ENCODE measurements around the gene PARVB.

The PARVB gene

GRCh38 chr22:44126807-44127206, 102.7 kb downstream of the PARVB start:
- H3K4me3 ChIP-seq (ENCODE audit: low read depth, low read length) = no peak overlapping the region
- ChIA-PET POLR2A (no interaction called here), CTCF (no interaction called here)
- no peak overlapping the region for H3K27ac ChIP-seq (ENCODE audit: extremely low read depth, low read depth, low read length)
- peaks cover 0 to 3% of the 10 kb centered on the region in 2 experiments; a peak in 1 of 3 replicates for H3K36me3 ChIP-seq (ENCODE audit: control insufficient read depth in 2 of 2, insufficient read depth in 1 of 2, low read length in 2 of 2)
- TF ChIP-seq ZNF518A (tag by site-specific recombination; conservative IDR thresholded peaks at IDR 0.05; ENCODE audit: low read depth) = no peak
- TF ChIP-seq ZNF785 (tag by site-specific recombination; IDR thresholded peaks at IDR 0.05) = no peak
- TF ChIP-seq ZNF549 (tag by site-specific recombination; IDR thresholded peaks at IDR 0.05) = no peak
- no peak for TF ChIP-seq ZSCAN4 (tag by site-specific recombination; IDR thresholded peaks at IDR 0.05)
- TF ChIP-seq TRIM28 (IDR thresholded peaks at IDR 0.05; ENCODE audit: borderline replicate concordance, low read length) = peak; percentile 59; the same call in 1 of the 2 replicates
- TF ChIP-seq, protein P1, sequence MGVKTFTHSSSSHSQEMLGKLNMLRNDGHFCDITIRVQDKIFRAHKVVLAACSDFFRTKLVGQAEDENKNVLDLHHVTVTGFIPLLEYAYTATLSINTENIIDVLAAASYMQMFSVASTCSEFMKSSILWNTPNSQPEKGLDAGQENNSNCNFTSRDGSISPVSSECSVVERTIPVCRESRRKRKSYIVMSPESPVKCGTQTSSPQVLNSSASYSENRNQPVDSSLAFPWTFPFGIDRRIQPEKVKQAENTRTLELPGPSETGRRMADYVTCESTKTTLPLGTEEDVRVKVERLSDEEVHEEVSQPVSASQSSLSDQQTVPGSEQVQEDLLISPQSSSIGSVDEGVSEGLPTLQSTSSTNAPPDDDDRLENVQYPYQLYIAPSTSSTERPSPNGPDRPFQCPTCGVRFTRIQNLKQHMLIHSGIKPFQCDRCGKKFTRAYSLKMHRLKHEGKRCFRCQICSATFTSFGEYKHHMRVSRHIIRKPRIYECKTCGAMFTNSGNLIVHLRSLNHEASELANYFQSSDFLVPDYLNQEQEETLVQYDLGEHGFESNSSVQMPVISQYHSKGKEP (tag by site-specific recombination; IDR thresholded peaks at IDR 0.05) = no peak
- TF ChIP-seq, protein P2, sequence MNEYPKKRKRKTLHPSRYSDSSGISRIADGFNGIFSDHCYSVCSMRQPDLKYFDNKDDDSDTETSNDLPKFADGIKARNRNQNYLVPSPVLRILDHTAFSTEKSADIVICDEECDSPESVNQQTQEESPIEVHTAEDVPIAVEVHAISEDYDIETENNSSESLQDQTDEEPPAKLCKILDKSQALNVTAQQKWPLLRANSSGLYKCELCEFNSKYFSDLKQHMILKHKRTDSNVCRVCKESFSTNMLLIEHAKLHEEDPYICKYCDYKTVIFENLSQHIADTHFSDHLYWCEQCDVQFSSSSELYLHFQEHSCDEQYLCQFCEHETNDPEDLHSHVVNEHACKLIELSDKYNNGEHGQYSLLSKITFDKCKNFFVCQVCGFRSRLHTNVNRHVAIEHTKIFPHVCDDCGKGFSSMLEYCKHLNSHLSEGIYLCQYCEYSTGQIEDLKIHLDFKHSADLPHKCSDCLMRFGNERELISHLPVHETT (tag by site-specific recombination; IDR thresholded peaks at IDR 0.05) = no peak
- TF ChIP-seq ZSCAN23 (tag by site-specific recombination; IDR thresholded peaks at IDR 0.05) = no peak
- TF ChIP-seq ZNF677 (tag by site-specific recombination; IDR thresholded peaks at IDR 0.05) = no peak
- peak; percentile 29 for TF ChIP-seq SETDB1 (IDR thresholded peaks at IDR 0.05; ENCODE audit: insufficient read length, low read length)
- TF ChIP-seq ZNF510 (tag by site-specific recombination; IDR thresholded peaks at IDR 0.05; ENCODE audit: insufficient replicate concordance) = peak; percentile 99
- no peak for TF ChIP-seq KLF16 (tag by site-specific recombination; IDR thresholded peaks at IDR 0.05)
- TF ChIP-seq SCRT2 (tag by site-specific recombination; IDR thresholded peaks at IDR 0.05) = 0 out of 2 replicates have a peak, but pooled peaks have one; percentile 12
- TF ChIP-seq HOXA7 (CRISPR knock-in tag; IDR thresholded peaks at IDR 0.05; ENCODE audit: borderline replicate concordance) = no peak
- TF ChIP-seq ZNF132 (tag by site-specific recombination; IDR thresholded peaks at IDR 0.05; ENCODE audit: borderline replicate concordance) = no peak
- no peaks in the 10 kb centered on the region for H3K9me3 ChIP-seq (ENCODE audit: control insufficient read depth, insufficient read depth, low read depth, low read length)
- H3K4me1 ChIP-seq (ENCODE audit: control insufficient read depth, insufficient read depth, low read length) = no peaks in the 10 kb centered on the region

- CTCF ChIA-PET = no interaction called here
- no peaks in the 10 kb centered on the region for H3K4me1 ChIP-seq (ENCODE audit: control insufficient read depth, insufficient read depth, low read length)
- H3K9me3 ChIP-seq (ENCODE audit: control insufficient read depth, insufficient read depth, low read depth, low read length) = no peaks in the 10 kb centered on the region
- POLR2A ChIA-PET = no interaction called here
- no peak overlapping the region for H3K4me3 ChIP-seq (ENCODE audit: low read depth, low read length)
- H3K27ac ChIP-seq (ENCODE audit: extremely low read depth, low read depth, low read length) = no peak overlapping the region
- H3K36me3 ChIP-seq (ENCODE audit: control insufficient read depth in 2 of 2, insufficient read depth in 1 of 2, low read length in 2 of 2) = peaks cover 0 to 5% of the 10 kb centered on the region in 2 experiments; a peak in 1 of 3 replicates
- TF ChIP-seq ZNF280D (tag by site-specific recombination; IDR thresholded peaks at IDR 0.05) = no peak
These were observed 103.3 kb downstream of the PARVB start for GRCh38 chr22:44127356-44127755.

Data from HEK293 (cell line).